OCI-LY7 (cell line): ENCODE measurements around the gene TRIM41.

ENCODE experiments used
- EZH2phosphoT487 ChIP-seq: fragments of 200-600 bp; sonication (generic); IDR thresholded peaks from 2 replicates; pipeline ENCODE4 v1.6.1; 2018; ENCODE audit warnings: low read depth, borderline replicate concordance, mild to moderate bottlenecking, mixed run types, antibody characterized with exemption, low read length, moderate library complexity, mixed read lengths
- TF ChIP-seq, protein P1 (sequence below): fragments of 200-600 bp; sonication (generic); conservative IDR thresholded peaks from 2 replicates; pipeline ENCODE4 v1.5.1; 2014; ENCODE audit warnings: mild to moderate bottlenecking, antibody characterized with exemption, low read length, moderate library complexity, mixed read lengths

DNA sequence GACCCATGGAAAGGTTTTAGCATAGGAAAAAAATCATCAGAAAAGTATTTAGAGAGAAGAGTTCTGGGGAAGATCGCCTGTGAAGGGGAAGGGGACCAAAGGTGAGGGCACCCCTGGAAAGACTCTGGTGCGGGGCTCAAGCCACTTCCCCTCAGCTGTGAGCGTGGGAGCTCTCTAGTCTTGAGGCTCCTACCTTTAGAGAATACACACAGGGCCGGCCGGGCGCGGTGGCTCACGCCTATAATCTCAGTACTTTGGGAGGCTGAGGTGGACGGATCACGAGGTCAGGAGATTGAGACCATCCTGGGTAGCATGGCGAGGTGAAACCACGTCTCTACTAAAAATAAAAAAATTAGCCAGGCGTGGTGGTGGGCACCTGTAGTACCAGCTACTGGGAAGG lies 6.9 kb downstream of the TRIM41 start:
- TF ChIP-seq, protein P1, sequence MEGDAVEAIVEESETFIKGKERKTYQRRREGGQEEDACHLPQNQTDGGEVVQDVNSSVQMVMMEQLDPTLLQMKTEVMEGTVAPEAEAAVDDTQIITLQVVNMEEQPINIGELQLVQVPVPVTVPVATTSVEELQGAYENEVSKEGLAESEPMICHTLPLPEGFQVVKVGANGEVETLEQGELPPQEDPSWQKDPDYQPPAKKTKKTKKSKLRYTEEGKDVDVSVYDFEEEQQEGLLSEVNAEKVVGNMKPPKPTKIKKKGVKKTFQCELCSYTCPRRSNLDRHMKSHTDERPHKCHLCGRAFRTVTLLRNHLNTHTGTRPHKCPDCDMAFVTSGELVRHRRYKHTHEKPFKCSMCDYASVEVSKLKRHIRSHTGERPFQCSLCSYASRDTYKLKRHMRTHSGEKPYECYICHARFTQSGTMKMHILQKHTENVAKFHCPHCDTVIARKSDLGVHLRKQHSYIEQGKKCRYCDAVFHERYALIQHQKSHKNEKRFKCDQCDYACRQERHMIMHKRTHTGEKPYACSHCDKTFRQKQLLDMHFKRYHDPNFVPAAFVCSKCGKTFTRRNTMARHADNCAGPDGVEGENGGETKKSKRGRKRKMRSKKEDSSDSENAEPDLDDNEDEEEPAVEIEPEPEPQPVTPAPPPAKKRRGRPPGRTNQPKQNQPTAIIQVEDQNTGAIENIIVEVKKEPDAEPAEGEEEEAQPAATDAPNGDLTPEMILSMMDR, result no peak
- no peak for TF ChIP-seq EZH2phosphoT487
